Measurements from ENCODE around the gene TMEM72.

DNA sequence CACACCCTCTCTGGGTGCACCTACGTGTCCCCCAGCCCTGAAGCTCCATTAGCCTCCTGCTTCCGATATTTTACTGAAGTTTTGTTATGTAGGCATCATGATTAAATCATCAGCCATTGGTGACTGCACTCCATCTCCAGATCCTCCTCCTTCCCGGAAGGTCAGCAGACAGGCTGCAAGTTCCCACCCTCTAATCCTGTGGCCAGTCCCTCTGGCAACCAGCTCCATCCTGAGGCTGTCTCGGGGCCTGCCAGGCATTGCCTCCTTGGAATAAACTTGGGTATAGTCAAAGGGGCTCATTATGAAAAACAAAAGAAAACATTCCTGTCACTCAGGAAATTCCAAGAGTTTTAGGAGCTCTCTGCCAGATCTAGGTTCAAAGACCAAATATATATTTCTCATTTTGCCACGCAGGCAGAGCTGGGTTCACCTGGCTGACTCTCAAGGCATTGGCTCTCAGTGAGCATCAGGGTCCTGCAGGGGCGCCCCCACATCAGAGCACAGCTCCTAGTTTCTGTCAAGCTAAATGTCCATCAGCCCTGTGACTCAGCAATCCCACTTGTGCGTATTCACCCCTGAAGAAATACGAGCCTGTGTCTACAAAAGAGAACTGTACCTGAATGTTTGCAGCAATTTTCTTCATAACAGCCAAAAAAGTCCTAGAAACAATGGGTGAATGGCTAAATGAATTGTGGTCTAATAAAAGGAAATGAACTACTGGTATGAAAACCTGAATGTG is 27.4 kb upstream of the TMEM72 start:
- TF ChIP-seq, protein P1, sequence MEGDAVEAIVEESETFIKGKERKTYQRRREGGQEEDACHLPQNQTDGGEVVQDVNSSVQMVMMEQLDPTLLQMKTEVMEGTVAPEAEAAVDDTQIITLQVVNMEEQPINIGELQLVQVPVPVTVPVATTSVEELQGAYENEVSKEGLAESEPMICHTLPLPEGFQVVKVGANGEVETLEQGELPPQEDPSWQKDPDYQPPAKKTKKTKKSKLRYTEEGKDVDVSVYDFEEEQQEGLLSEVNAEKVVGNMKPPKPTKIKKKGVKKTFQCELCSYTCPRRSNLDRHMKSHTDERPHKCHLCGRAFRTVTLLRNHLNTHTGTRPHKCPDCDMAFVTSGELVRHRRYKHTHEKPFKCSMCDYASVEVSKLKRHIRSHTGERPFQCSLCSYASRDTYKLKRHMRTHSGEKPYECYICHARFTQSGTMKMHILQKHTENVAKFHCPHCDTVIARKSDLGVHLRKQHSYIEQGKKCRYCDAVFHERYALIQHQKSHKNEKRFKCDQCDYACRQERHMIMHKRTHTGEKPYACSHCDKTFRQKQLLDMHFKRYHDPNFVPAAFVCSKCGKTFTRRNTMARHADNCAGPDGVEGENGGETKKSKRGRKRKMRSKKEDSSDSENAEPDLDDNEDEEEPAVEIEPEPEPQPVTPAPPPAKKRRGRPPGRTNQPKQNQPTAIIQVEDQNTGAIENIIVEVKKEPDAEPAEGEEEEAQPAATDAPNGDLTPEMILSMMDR (IDR thresholded peaks at IDR 0.05; ENCODE audit: insufficient read depth, low read length, poor library complexity, severe bottlenecking), result no peak
- no peak for TF ChIP-seq EZH2phosphoT487 (conservative IDR thresholded peaks at IDR 0.05; ENCODE audit: low read length)

Measured in SU-DHL-6 (cell line).